Prostate gland (tissue), 2 donors: ENCODE data around the gene GPR42. TPM values are rescaled to one million over a fixed set of nuclear protein-coding genes. Genes with fewer than 3 reads are reported as not detected.

ENCODE experiments used
- DNase-seq: peaks from one replicate; pipeline ENCODE4 v3.0.0-alpha.2; 2019; ENCODE audit warnings: low spot score
- H3K27ac ChIP-seq, 2 donors: fragments of 200-600 bp; sonication (generic); 2 replicates each; pipeline ENCODE4 v1.5.1; 2017 to 2019
- H3K27me3 ChIP-seq: fragments of 200-600 bp; sonication (generic); replicated peaks from 2 replicates; pipeline ENCODE4 v1.5.1; 2019; ENCODE audit not compliant: insufficient read depth
- H3K36me3 ChIP-seq, 2 donors: fragments of 200-600 bp; sonication (generic); 1 replicate in 1 of 2; 2 replicates in 1 of 2; pipeline versions ENCODE4 v1.5.1 to v1.8.1; 2017 to 2019
- H3K4me1 ChIP-seq: fragments of 200-600 bp; sonication (generic); replicated peaks from 2 replicates; pipeline ENCODE4 v1.5.1; 2019
- H3K4me3 ChIP-seq, 2 donors: fragments of 200-600 bp; sonication (generic); 2 replicates each; pipeline ENCODE4 v1.5.1; 2017 to 2019
- H3K9me3 ChIP-seq: fragments of 200-600 bp; sonication (generic); 2 replicates; pipeline ENCODE4 v1.5.1; 2017
- POLR2A ChIP-seq: fragments of 450-650 bp; IDR thresholded peaks from one replicate; pipeline ENCODE4 v1.6.1; 2016; ENCODE audit warnings: antibody characterized with exemption, mild to moderate bottlenecking
- POLR2AphosphoS5 ChIP-seq: sonication (generic); formaldehyde crosslinking; IDR thresholded peaks from one replicate; pipeline ENCODE4 v1.6.1; 2017; ENCODE audit warnings: antibody characterized with exemption
- WGBS: methylation state at CpG from one replicate; pipeline ENCODE4 v1.1.5; 2018; 5-methylcytosine and 5-hydroxymethylcytosine counted together
- intact Hi-C: fragments of 100-400 bp; cut with DNase I; formaldehyde crosslinking; loops from one replicate; pipeline ENCODE4 v1.14.2; 2022
- total RNA-seq, 2 donors: library from RNA; depleted of rRNA; stranded (reverse); fragments of >200 nt; gene quantifications; one replicate each; pipeline ENCODE4 v1.1.0, GENCODE V29; 2016
- TF ChIP-seq, protein P1 (sequence below), 4 experiments: fragments of 200-600 bp in 2 of 4; fragments of 450-650 bp in 2 of 4; sonication (generic) in 2 of 4; IDR thresholded peaks; 1 replicate in 3 of 4; 2 replicates in 1 of 4; pipeline ENCODE4 v1.5.1; 2016 to 2019; ENCODE audit warnings: antibody characterized with exemption in 4 of 4, mild to moderate bottlenecking in 2 of 4, moderate library complexity in 2 of 4

Gene GPR42, protein sequence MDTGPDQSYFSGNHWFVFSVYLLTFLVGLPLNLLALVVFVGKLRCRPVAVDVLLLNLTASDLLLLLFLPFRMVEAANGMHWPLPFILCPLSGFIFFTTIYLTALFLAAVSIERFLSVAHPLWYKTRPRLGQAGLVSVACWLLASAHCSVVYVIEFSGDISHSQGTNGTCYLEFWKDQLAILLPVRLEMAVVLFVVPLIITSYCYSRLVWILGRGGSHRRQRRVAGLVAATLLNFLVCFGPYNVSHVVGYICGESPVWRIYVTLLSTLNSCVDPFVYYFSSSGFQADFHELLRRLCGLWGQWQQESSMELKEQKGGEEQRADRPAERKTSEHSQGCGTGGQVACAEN
- total RNA-seq = not detected

DNA sequence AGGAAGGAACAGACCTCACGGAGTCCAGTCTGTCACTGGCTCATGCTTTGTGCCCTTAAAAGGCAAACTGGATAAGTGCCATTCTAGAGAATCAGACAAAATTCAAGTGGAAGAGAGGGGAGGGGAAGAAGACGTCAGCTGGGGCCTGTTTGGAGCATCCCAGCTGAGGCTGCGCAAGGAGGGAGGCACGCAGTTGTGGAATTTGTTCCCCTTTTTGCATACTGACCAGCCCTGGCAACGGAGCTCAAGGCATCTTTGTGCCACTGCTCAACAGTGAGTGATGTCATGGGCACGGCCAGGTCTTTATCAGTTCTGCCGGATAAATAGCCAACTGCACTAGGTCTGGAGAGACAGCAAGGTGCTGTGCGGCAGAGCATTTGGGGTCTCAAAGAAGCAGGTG is at the start of gene GPR42:
TSS of gene GPR42 (plus strand) at position 347 of the 400 bp plus-strand sequence. CDS start 292 bp downstream, outside the sequence.
- Histone ChIP-seq H3K27ac (no peak within 1 kb of the TSS), H3K4me1 (no peaks in the 10 kb centered on the region), H3K9me3 (no peaks in the 10 kb centered on the region), H3K36me3 (no peaks in the 10 kb centered on the region), H3K4me3 (no peak within 1 kb of the TSS), H3K27me3 (no peaks in the 10 kb centered on the region)
- 84% methylated on average over 7 of the region's 8 CpGs for WGBS
- intact Hi-C loops = no loop called here
- TF ChIP-seq POLR2AphosphoS5 = no peak
- TF ChIP-seq, protein P1, sequence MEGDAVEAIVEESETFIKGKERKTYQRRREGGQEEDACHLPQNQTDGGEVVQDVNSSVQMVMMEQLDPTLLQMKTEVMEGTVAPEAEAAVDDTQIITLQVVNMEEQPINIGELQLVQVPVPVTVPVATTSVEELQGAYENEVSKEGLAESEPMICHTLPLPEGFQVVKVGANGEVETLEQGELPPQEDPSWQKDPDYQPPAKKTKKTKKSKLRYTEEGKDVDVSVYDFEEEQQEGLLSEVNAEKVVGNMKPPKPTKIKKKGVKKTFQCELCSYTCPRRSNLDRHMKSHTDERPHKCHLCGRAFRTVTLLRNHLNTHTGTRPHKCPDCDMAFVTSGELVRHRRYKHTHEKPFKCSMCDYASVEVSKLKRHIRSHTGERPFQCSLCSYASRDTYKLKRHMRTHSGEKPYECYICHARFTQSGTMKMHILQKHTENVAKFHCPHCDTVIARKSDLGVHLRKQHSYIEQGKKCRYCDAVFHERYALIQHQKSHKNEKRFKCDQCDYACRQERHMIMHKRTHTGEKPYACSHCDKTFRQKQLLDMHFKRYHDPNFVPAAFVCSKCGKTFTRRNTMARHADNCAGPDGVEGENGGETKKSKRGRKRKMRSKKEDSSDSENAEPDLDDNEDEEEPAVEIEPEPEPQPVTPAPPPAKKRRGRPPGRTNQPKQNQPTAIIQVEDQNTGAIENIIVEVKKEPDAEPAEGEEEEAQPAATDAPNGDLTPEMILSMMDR (IDR thresholded peaks at IDR 0.05) = no peak
- no peak for TF ChIP-seq POLR2A
- no peak for DNase-seq

DNA sequence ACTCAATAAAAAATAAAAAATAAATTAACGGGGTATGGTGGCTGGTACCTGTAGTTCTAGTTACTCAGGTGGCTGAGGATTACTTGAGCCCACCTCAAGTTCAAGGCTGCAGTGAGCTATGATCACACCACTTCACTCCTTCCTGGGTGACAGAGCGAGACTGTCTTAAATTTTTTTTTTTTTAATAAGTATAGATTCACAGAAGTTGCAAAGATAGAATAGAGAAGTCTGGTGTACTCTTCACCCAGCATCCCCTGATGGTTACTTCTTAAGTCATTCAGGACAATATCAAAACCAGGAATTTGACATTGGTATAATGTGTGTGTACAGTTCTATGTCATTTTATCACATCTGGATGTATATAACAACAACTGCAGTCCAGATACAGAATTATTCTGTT is 49.6 kb upstream of the GPR42 start:
- no peak for DNase-seq
- H3K27me3 ChIP-seq = no peaks in the 10 kb centered on the region
- no peak overlapping the region for H3K27ac ChIP-seq
- H3K4me1 ChIP-seq = no peaks in the 10 kb centered on the region
- H3K9me3 ChIP-seq = no peaks in the 10 kb centered on the region
- no peak overlapping the region for H3K4me3 ChIP-seq
- 90% methylated on average over 2 of the region's 2 CpGs for WGBS
- no peaks in the 10 kb centered on the region for H3K36me3 ChIP-seq
- TF ChIP-seq POLR2A = no peak
- TF ChIP-seq, protein P1 (IDR thresholded peaks at IDR 0.05) = no peak
- no peak for TF ChIP-seq POLR2AphosphoS5
- intact Hi-C loops = no loop called here

DNA sequence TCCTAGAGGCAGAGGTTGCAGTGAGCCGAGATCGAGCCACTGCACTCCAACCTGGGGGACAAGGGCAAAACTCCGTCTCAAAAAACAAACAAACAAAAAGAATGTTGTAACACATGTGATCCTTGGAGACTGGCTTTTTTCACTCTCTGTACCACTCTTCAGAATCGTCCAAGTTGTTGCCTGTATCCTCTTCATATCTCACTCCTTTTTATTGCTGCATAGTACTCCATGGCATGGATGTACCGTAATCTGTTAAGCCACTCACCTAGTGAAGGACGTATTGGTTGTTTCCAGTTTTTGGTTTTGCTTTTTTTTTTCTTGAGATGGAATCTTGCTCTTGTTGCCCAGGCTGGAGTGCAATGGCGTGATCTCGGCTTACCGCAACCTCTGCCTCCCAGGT is 48.9 kb upstream of the GPR42 start:
- TF ChIP-seq POLR2AphosphoS5 (no peak), POLR2A (no peak)
- TF ChIP-seq, protein P1 (IDR thresholded peaks at IDR 0.05) = no peak
- WGBS = 93% methylated on average over 9 of the region's 9 CpGs
- Histone ChIP-seq H3K4me1 (no peaks in the 10 kb centered on the region), H3K36me3 (no peaks in the 10 kb centered on the region), H3K4me3 (no peak overlapping the region), H3K9me3 (no peaks in the 10 kb centered on the region), H3K27me3 (no peaks in the 10 kb centered on the region), H3K27ac (no peak overlapping the region)
- intact Hi-C loops = no loop called here
- DNase-seq = no peak

DNA sequence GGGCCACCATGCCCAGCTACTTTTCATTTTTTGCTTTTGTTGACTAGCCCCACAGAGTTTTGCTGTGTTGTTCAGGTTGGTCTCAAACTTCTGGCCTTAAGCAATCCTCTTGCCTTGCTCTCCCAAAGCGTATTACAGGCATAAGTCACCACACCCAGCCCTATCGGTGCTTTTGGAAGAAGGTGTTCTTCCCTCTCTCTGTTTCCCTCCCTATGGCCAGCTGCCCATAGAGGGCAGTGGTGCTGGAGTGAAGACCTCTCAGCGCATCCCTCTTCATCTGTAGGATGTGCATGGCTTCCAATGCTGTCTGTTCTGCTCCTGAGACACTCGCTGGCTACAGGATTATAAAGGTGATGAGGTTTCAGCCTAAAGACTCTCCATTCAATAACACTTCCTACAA is 43.2 kb upstream of the GPR42 start:
- Histone ChIP-seq H3K4me3 (no peak overlapping the region), H3K4me1 (no peaks in the 10 kb centered on the region), H3K9me3 (no peaks in the 10 kb centered on the region), H3K27ac (no peak overlapping the region), H3K36me3 (no peaks in the 10 kb centered on the region), H3K27me3 (peaks cover 5% of the 10 kb centered on the region)
- WGBS = 71% methylated on average over 4 of the region's 4 CpGs
- intact Hi-C loops = no loop called here
- TF ChIP-seq POLR2AphosphoS5 (no peak), POLR2A (no peak)
- TF ChIP-seq, protein P1 (IDR thresholded peaks at IDR 0.05) = no peak
- DNase-seq = no peak

DNA sequence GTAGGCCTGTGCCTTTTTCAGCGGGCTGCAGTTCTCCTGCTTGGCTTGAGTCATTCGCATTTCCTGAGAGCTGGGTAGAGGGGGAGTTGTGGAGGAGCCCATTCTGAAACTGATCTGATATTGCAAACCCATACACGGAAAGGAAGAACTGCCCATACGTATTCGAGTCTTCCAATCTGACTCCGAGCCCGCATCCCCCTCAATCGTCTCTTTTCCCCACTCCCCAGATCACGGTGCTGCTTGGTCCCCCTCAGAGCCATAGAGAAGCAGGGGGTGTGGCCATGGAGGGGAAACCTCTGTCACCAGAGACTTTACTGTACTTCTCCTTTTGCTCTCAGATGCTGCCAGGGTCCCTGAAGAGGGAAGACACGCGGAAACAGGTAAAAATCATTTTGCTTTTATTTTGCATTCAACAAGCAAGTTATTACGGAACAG is 42.0 kb upstream of the GPR42 start, which contains the start of gene CD22:
TSS of gene CD22 (plus strand) at position 337 of the 435 bp plus-strand sequence. CDS start 2,854 bp downstream, outside the sequence.
- 78% methylated on average over 12 of the region's 12 CpGs for WGBS
- TF ChIP-seq, protein P1 (IDR thresholded peaks at IDR 0.05) = no peak
- TF ChIP-seq POLR2AphosphoS5 (no peak), POLR2A (no peak)
- no peaks in the 10 kb centered on the region for H3K36me3 ChIP-seq
- no peak for DNase-seq
- H3K4me3 ChIP-seq = no peak within 1 kb of the TSS
- H3K9me3 ChIP-seq = no peaks in the 10 kb centered on the region
- no peak within 1 kb of the TSS for H3K27ac ChIP-seq
- intact Hi-C loops = no loop called here
- H3K4me1 ChIP-seq = no peaks in the 10 kb centered on the region
- peaks cover 5% of the 10 kb centered on the region for H3K27me3 ChIP-seq
